Measurements from ENCODE around the gene SNAPC2. TPM values are rescaled to one million over a fixed set of nuclear protein-coding genes. Genes with fewer than 3 reads are reported as not detected.

SNAPC2 gene
- polyA plus RNA-seq, 1 of the 3 experiments (the other 2 are of a cell fraction): 38.7 TPM

GRCh38 chr19:7926021-7926726, 6.0 kb downstream of the SNAPC2 start, which contains the start of gene CTXN1:
Gene CTXN1, minus strand, starts transcription at chr19:7926135. Its CDS starts 597 bp downstream, at chr19:7925538.
- WGBS (ENCODE audit: low lambda C conversion rate): 24% methylated on average over 9 of the region's 65 CpGs

GRCh38 chr19:7926727-7927604, 6.8 kb downstream of the SNAPC2 start:
- Histone ChIP-seq H3K9ac (0 out of 2 replicates have a peak overlapping the region, but pooled peaks have one; percentile 52), H2AFZ (ENCODE audit: low read depth) (no peak overlapping the region; the same call in 1 of the 2 replicates), H3K4me2 (peak overlapping the region; percentile 90), H3K9me2 (no peaks in the 10 kb centered on the region), H3K79me2 (ENCODE audit: insufficient read depth) (peaks cover 14% of the 10 kb centered on the region; the same call in 1 of the 2 replicates), H3F3A (replicated peaks; ENCODE audit: insufficient read depth) (peaks cover 37% of the 10 kb centered on the region), H4K20me1 (ENCODE audit: insufficient read depth) (peaks cover 29% of the 10 kb centered on the region), H3K4me1 (ENCODE audit: control insufficient read depth in 1 of 2, insufficient read depth in 2 of 2, low read depth in 1 of 2, low read length in 1 of 2) (peaks cover 39 to 52% of the 10 kb centered on the region in 2 experiments), H3K9me3 (no peaks in the 10 kb centered on the region), H3K27ac (ENCODE audit: low read depth in 2 of 2, low read length in 1 of 2) (peak overlapping the region; percentile 91 to 99; a peak in 2 of 4 replicates), H3K27me3 (ENCODE audit: insufficient read depth) (no peaks in the 10 kb centered on the region), H3K36me3 (replicated peaks in 1 of 2; ENCODE audit: control insufficient read depth in 1 of 2, insufficient read depth in 2 of 2, low read length in 1 of 2) (peaks cover 11 to 29% of the 10 kb centered on the region in 2 experiments), H3K4me3 (ENCODE audit: low read depth in 2 of 2, low read length in 1 of 2) (no peak overlapping the region; a peak in 1 of 4 replicates)
- no peak for TF ChIP-seq USF2 (IDR thresholded peaks at IDR 0.05; ENCODE audit: borderline replicate concordance, low read depth, low read length)
- no peak for TF ChIP-seq JUND (IDR thresholded peaks at IDR 0.05)
- TF ChIP-seq TAF1 (IDR thresholded peaks at IDR 0.05; ENCODE audit: borderline replicate concordance, low read depth, low read length): no peak
- TF ChIP-seq EP300 (IDR thresholded peaks at IDR 0.05; ENCODE audit: borderline replicate concordance in 1 of 2, low read depth in 1 of 2, low read length in 1 of 2): no peak
- 74% methylated on average over 14 of the region's 32 CpGs for WGBS (ENCODE audit: low lambda C conversion rate)
- POLR2A ChIA-PET: interaction anchor here (0.6 to 1.0 kb wide), 2 partner anchors 17 to 173 kb away, joined by 5 to 6 read pairs; partner anchors contain the start of gene TIMM44
- peak; percentile 36 for DNase-seq
- CTCF ChIA-PET: interaction anchor here (1.3 to 6.7 kb wide), 5 partner anchors 9 to 74 kb away, joined by 3 to 69 read pairs (median 8); partner anchors contain the start of gene TIMM44

More at GRCh38 chr19:7926021-7926726, 6.0 kb downstream of the SNAPC2 start, which contains the start of gene CTXN1:
- peaks cover 11 to 28% of the 10 kb centered on the region in 2 experiments for H3K36me3 ChIP-seq (replicated peaks in 1 of 2; ENCODE audit: control insufficient read depth in 1 of 2, insufficient read depth in 2 of 2, low read length in 1 of 2)
- peaks cover 36% of the 10 kb centered on the region for H4K20me1 ChIP-seq (ENCODE audit: insufficient read depth)
- peak within 1 kb of the TSS; percentile 68 to 72 for H3K4me3 ChIP-seq (ENCODE audit: low read depth in 2 of 2, low read length in 1 of 2)
- H2AFZ ChIP-seq (ENCODE audit: low read depth): no peak within 1 kb of the TSS; the same call in 1 of the 2 replicates
- H3K4me1 ChIP-seq (ENCODE audit: control insufficient read depth in 1 of 2, insufficient read depth in 2 of 2, low read depth in 1 of 2, low read length in 1 of 2): peaks cover 47 to 60% of the 10 kb centered on the region in 2 experiments
- no peaks in the 10 kb centered on the region for H3K27me3 ChIP-seq (ENCODE audit: insufficient read depth)
- TF ChIP-seq MXI1 (IDR thresholded peaks at IDR 0.05; ENCODE audit: low read depth, low read length) (0 out of 2 replicates have a peak, but pooled peaks have one; percentile 5), EP300 (IDR thresholded peaks at IDR 0.05; ENCODE audit: borderline replicate concordance in 1 of 2, low read depth in 1 of 2, low read length in 1 of 2) (no peak), USF2 (IDR thresholded peaks at IDR 0.05; ENCODE audit: borderline replicate concordance, low read depth, low read length) (no peak), NRF1 (IDR thresholded peaks at IDR 0.05; ENCODE audit: low read depth, low read length) (peak; percentile 66), GABPA (IDR thresholded peaks at IDR 0.05; ENCODE audit: low read depth) (no peak), MAX (IDR thresholded peaks at IDR 0.05; ENCODE audit: low read depth) (no peak), POLR2AphosphoS5 (IDR thresholded peaks at IDR 0.05; ENCODE audit: low read depth, low read length) (peak; percentile 44; the same call in 1 of the 2 replicates)
- peaks cover 37% of the 10 kb centered on the region for H3F3A ChIP-seq (replicated peaks; ENCODE audit: insufficient read depth)
- H3K27ac ChIP-seq (ENCODE audit: low read depth in 2 of 2, low read length in 1 of 2): peak within 1 kb of the TSS; percentile 52 to 81; a peak in 3 of 4 replicates
- ChIA-PET POLR2A (interaction anchor here (0.6 to 1.0 kb wide), 2 partner anchors 18 to 174 kb away, joined by 5 to 6 read pairs; partner anchors contain the start of gene TIMM44), CTCF (interaction anchor here (1.7 to 6.7 kb wide), 4 partner anchors 8 to 73 kb away, joined by 7 to 69 read pairs (median 10); partner anchors contain the start of gene TIMM44)
- H3K9me2 ChIP-seq: no peaks in the 10 kb centered on the region
- peaks cover 22% of the 10 kb centered on the region; the same call in 1 of the 2 replicates for H3K79me2 ChIP-seq (ENCODE audit: insufficient read depth)
- peak within 1 kb of the TSS; percentile 88 for H3K4me2 ChIP-seq
- peak; percentile 94 for DNase-seq
- H3K9me3 ChIP-seq: no peaks in the 10 kb centered on the region
- peak within 1 kb of the TSS; percentile 63; the same call in 1 of the 2 replicates for H3K9ac ChIP-seq
